HG03108 (cell line): Measurements from ENCODE around the gene MTA1.

Experiments
- ATAC-seq: cut with Tn5 transposase; IDR thresholded peaks from one replicate; pipeline ENCODE4 v1.9.1; 2021; ENCODE audit warnings: moderate library complexity; ENCODE audit not compliant: unreplicated experiment

Gene MTA1

DNA sequence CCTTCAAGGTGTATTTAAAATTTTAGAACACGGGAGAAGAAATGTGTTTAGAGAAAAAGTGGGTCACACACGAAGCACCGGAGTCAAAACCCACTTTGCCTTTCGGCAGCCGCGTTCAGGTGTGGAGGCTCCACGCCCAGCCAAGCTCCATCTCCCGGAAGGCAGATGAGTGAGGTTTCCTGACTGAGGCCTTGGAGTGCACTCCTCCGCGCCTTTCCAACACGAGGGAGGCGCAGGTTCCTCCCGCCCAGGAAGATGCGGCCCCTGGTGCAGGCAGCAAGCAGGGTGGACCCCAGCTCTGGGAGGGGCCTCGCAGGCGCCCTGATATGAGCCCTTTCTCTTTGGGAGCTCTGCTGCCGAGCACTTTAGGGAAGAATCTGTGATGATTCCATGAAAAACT, 22.5 kb downstream of the MTA1 start:
- no peak for ATAC-seq

DNA sequence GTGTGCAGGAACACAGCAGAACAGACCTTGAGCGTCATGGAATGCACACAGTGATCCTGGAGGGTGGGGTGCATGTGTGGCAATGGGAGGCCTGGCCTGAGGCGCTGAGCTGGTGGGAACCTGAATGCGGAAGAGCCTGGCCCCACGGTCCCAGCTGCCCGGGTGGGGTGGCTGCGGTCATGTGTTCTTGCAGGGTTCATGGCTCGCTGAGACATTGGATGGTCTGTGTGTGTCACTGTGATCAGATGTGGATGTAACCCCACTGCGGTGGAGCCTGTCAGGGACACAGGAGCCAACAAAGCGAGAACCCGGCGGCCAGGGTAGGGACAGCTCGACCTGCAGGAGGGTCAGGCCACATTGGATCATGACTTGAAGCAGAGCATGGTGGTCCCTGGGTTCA, 23.2 kb downstream of the MTA1 start:
- no peak for ATAC-seq

DNA sequence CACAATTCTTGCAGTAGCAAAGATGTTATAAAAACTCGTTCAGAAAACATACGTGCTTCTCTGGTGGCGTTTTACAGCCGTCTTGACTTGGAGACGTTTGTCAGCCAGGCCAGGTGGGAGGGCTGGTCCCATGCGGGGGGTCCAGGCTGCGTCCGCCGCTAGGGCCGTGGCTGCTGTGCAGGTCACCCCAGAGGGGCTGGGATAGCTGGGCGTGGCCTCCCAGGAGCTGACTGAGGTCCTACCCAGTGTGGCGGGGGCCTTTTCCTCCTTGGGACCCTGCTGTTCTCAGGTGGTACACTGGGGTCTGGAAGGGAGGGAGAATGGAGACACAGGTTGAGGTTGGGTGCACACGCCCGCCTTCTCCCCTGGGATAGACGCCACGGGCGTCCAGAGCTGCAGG, 25.2 kb downstream of the MTA1 start:
- ATAC-seq, result no peak

DNA sequence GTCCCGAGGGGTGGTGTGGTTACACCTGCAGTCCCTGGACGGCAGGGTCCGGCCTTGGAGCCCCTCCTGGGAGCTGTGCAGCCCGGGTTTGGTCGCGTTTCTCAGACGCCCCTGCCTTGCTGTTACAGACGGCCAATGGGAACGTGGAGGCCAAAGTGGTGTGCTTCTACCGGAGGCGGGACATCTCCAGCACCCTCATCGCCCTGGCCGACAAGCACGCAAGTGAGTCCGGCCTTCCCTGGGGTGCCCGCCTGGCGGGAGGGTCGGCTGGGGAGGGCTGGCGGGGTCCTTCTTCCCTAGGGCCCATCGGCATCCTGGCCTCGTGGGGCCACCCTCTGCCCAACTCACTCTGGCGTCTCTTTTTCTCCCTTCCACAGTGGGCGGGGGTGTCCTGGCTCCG, 25.7 kb downstream of the MTA1 start:
- no peak for ATAC-seq

DNA sequence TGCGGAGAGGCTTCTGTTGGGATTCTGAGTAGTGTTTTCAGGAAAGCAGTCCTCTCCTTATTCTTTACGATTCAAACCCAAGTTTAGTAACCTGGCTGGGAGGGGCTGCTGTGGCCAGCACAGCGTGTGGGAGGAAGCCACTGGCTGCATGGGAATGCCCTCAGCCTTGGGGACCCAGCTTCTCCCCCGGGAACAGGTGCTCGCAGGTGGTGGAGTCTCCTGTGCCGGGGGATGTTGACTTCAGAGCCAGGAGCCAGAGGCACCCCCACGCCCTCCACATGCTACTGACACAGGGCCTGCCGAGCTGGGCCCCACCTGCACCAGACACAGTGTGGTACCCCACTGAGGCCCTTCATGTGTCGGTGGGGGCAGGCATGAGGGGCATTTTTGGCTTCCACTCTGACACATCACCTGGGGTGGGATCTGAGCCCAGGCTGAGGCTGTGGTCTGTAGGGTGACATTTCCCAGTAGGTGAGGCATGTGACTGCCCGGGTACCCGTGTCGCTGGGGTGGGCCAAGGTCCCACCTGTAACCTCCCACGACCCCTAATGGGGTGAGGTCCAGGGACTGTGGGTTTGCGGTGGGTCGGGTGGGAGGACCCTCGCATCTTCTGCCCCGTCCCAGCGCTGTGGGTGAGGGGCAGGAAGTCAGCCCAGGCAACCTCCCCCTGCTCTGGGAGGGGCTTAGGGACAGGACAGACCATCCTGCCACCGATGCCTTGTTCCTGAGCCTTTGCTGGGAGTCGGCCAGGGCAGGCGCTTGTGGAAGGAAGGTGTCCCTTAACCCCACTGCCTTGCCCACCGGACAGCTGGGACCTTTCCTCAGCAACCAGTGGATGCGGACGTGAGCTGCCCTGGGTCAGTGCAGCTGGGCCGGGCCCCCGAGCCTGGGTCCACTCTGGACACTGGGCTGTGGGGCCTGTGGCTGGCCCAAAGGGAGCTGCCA, 26.5 kb downstream of the MTA1 start:
- ATAC-seq, result no peak

DNA sequence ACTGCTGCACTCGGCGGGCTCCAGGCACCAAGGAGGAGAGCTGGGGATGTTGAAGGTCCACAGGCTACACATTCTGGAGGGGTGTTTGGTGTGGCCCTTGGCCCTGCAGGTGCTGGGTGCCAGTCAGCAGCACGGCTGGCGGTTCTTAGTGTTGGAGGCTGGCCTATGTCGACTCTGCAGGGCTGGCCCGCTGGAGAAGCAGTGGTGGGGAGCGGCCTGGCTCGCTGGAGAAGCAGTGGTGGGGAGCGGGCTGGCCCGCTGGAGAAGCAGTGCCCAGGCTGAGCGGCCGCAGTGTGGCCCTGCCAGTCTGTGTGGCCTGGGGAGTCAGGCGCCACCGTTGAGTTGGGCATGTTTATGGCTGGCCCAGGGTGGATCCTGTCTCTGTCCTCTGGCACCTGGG, 27.3 kb downstream of the MTA1 start:
- ATAC-seq, result no peak

DNA sequence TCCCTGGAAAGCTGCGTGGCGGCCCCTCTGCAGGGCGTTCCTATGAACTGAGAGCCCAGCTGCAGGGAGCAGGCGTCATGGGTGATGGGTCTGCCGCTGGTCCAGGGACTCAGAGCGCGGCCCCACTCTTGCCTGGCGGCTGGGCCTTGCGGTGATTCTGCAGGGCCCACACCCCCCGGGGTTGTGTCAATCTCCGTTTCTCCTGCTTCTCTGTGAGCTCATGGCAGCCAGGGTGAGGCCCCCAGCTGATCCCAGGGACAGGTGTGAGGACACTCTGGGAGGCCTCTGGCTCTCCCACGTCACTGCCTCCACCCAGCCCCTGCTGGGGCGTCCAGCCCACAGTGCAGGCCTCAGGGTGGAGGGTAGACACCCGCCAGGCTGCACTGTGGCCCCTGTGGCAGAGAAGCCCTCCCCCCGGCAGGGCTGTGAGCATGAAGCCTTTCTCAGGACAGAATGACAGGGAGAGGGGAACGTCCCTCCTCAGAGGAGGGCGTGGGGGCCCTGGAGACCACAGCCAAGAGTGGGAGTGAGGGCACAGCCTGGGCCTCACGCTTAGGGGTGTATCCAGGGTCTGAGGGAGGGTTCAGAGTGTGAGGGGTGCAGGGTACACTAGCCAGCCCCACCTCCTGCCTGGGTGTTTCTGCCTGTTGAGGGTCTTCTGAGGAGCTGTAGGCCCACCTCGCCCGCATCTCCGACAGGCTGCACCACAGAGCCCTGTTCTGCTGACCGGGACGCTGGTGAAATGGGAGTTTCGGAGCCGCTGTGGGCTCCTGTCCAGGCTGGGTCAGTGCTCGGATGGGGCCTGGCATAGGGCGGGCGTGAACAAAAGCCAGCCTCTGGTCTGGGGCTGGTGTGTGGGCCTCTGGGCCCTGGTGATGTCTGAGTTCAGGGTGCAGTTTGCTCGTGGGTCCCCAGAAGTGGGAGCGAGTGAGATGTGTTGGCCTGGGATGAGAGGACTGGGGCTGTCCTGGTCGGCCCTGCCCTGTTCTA, 28.3 kb downstream of the MTA1 start:
- no peak for ATAC-seq

DNA sequence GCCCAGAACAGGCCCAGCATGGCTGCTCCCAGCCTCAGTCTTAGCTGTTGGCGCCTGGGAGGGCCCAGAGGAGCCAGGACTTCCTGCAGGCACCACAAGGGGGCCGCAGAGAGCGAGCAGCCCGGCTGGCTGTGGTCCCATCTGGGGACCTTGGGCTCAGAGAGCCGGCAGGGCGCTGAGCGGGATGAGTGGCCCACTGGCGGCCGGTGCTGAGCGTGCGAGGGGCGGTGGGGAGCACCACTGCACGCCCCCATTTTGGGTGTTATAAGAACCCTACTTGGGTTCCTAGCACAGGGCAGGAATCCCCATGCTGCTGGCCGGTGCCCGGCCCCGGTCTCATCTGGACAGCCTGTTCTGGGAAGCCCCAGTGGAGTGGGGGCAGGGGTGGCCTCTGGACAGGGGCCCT, 29.1 kb downstream of the MTA1 start:
- no peak for ATAC-seq

DNA sequence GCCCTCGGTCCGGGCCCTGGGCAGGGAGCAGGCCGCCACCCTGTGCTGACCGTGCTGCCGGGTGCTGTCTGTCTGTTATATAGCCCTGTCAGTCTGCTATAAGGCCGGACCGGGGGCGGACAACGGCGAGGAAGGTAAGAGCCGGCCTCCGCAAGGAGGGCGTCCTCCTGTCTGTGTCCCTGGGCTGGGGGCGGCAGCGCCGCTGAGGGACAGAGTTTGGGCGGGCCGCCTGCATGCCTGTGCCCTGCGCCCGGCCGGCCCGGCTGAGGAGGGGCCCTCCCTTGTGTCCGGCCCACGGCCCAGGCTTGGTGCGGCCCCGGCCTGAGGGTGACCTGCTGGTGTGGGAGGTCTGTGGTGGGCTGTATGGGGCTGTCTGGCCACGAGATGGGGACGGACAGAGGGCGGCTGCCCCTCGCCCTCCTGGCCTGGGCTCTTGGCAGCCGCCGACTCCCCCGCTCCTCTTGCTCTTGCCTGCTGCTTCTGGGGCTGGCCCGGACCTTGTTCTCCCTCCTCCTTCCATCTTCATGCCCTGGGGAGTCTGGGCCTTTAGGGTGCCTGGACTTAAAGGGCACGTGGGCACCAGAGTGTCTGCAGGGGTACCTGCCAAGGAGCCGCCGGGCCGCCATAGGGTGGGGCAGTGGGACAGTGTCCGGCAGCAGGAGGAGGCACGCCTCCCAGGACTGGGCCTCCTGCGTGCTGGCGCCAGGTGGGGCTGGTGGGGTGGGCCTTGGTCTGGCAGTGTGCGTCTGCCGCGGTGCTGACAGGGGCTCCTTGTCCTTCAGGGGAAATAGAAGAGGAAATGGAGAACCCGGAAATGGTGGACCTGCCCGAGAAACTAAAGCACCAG, 29.9 kb downstream of the MTA1 start:
- no peak for ATAC-seq

DNA sequence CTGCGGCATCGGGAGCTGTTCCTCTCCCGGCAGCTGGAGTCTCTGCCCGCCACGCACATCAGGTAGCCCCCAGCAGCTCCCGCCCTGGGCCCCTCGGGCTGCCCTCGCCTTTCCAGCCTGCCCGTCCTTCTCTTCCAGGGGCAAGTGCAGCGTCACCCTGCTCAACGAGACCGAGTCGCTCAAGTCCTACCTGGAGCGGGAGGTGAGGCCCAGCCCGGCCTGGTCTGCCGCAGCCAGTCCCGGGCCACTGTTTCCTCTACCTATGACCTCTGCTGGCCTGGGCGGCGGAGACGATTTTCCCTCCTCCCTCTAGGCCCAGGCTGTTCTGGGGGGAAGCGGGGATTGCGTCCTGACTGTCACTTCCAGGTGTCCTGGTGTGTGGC, 30.5 kb downstream of the MTA1 start:
- no peak for ATAC-seq

DNA sequence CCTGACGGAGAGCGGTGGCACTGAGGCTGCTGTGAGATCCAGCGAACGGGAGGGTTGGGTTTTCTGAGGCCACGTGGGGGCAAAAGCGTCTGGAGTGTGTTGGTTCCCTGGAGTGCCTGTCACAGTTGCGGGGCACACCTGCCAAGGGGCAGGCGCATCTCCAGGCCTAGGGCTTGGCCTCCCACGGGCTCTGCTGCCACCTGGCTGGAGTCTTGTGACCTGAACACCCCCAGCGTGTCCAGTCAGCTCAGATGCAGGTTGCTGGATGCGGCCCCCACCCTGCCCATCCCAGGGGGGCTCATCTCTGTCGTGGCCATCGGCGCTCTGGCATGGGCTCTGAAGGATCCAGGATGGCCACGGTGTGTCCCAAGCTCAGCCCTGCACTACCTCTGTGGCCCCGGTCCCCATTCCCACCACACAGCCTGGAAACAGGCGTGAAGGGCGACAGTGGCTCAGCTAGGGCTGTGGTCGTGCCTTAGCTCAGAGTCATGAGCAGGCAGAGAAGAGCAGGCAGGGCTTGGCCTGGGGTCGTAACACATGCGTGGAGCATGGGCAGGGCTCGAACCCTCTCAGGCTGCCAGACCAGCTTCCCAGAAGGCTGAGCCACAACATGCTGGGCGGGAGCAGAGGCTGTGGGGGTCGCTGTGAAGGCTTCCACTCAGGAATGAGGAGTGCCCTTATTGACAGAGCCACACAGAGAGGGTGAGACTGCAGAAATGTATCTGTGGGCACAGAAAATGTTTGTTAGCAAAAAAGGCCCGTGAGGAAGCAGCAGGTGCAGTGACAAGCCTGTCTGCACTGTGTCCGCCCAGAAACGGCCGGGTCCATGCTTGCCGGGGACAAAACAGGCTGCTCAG, 31.5 kb downstream of the MTA1 start:
- no peak for ATAC-seq

DNA sequence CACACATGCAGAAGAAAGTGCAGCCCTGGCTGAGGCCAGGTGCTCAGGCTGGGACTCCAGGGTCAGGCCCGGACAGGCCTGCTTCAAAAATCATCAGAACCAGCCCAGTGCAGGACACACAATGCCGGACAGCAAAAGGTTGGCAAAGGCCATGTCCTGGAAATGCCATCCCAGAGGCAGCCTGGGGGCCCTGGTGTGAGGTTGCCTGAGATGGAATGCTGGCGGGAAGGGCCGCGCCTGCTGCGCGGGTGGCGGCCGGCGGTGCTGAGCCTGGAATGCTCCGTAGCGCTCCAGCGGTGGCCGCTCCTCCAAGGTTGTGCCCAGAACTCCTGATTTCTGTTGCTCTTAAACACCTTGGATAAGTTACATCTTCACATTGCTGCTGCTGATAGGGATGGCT, 33.3 kb downstream of the MTA1 start:
- ATAC-seq, result no peak

DNA sequence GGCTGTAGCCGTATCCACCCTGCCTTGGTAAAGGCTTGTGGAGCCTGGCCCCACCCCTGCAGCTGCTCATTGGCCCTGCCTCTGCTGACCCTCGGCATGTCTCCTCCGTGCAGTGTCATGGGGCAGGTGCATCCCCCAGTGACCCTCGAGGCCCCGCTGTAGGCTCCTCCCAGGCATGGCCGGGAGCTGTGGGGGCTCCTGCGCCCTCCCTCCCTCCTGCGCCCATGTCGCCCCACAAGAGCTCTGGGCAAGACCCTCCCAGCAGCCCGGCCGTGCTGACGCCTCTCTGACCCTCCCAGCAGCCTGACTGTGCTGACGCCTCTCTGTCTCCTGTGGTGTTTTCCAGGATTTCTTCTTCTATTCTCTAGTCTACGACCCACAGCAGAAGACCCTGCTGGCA, 34.2 kb downstream of the MTA1 start:
- ATAC-seq, result no peak

DNA sequence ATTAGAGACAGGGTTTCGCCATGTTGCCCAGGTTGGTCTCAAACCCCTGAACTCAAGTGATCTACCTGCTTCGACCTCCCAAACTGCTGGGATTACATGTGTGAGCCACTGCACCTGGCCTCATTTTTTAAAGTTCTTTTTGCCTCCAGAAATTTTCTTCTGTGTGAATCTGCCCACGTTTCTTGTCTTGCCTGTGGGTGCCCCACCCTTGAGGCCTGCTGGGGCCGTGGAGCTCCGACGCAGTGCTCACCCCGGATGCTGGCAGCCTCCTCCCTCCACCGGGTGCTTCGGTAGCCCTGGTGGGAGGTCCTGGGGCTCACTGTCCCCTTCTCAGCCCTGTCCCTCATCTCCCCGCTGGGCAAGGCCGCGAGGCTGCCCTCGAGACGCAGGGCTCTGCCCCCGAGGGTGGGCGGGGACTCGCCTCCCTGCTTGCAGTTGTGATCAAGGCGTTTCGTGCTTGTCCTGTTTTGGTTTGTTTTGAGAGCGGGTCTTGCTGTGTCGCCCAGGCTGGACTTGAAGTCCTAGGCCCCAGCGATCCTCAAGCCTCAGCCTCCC, 35.5 kb downstream of the MTA1 start:
- no peak for ATAC-seq

DNA sequence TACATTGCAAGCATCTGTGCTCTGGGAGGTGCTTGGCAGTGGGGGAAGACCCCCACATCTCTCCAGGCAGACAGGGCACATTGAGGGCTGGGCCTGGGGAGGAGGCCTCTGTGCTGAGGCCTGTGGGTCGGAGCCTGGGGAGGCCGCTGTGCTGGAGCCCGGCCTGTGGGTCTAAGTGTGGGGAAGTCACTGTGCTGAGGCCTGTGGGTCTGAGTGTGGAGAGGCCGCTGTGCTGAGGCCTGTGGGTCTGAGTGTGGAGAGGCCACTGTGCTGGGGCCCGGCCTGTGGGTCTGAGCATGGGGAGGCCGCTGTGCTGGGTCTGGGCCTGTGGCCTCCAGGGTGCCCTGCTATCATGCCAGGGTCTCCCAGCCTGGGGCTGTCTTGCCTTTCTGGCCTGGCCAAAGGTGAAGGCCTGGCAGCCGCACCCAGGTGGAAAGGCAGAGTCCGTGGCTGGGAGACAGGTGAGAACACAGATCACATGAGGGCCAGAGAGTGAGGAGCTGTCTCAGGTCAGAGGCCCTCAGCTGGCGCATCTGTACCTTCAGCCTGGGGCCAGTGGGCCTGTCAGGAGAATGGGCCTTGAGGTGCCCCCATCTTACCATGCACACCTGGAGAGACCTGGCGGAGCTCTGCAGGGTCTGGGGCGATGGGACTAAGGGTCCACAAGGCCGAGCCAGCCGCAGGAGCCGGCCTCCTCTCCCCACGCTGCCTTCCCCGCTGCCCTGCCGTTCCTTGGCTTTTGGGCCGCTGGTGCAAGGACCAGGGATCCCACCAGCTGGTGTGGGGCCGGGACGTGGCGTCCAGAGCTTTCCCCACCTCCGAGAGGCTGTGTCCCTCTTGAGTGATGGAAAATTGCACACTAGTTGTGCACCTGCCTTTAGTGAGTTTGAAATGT, 36.4 kb downstream of the MTA1 start:
- ATAC-seq, result no peak

DNA sequence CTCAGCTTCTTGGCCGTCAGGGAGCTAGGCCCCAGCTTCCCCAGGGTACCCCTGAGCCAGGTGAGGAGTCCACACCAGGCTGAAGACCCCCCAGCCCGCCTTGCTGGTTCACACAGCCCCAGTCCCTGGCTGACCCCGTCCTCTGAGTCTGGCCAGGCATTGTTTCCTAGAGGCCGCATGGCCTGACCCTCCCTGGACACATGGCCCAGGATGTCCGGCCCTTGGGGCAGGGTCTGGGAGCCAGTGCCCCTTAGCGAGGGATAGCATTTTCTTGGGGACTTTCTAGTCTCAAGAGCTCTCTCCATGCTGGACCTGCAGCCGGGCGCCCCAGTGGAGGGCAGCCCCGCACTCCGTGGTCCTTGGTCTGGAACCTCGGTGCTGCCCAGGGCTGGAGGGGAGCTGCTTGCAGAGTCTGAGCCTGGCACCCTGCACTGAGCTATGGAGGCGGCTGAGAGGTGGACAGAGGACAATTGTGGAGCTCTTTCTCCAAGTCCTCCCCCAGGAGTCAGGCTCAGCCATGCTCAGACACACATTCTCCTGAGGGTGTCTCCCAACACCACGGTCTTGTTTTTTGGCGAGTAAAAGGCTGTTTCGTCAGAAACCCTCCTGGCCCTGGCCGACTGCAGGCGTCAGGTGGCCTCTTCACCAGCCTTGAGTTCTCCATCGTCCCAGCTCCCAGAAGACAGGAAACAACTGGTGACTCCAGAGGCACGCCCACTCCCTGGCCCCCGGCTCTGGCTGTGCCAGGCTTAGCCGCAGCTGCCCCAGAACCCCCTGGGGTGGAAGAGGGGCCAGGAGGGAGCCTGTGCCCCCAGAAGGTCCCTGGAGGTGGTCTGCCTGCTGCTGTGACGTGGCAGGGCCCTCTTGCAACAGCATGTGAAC, 37.4 kb downstream of the MTA1 start:
- no peak for ATAC-seq

DNA sequence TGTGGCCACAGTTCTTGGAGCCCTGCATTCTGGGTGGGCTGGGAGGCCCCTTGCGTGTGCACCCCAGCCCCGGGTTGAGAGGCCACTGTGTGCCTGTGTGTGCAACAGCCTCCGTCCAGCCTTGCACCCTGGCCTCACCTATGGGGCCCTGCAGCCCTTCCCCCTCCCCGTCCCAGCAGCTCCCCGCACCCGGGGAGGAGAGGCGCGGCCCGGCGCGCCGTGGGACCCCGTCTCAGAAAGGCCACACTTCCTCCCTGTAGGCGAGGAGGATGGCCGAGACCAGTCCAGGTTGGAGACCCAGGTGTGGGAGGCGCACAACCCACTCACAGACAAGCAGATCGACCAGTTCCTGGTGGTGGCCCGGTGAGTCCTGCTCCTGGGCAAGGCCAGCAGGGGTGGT, 38.4 kb downstream of the MTA1 start:
- ATAC-seq, result no peak

DNA sequence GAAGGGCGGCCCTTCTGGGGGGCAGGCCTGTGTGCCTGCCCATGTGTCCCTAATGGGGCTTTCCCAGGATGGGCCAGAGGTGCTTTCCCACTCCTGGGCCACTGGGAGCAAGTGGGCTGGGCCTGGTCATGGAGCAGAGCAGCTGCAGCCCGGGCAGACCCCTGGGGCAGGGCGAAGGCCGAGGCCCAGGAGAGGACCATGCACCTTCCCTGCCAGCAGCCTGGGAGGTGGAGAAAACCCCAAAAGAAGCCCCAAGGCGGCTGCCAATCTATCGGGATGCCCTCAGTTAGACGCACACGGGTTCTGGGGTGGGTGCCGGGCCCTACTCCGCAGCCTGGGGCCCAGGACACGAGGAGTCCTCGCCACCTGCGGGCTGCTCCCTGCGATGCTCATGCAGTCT, 38.9 kb downstream of the MTA1 start:
- ATAC-seq, result no peak
